Activated CD4-positive, alpha-beta T cell treated with anti-CD3 and anti-CD28 coated beads, Interleukin-2, amount 50 U/mL, for 24 hours (primary cell): ENCODE results near the gene DIDO1.

Experiments used
- DNase-seq, 2 donors: peaks; one replicate each; pipeline ENCODE4 v3.0.0-alpha.2; 2020; ENCODE audit warnings: low read depth in 1 of 2, low spot score in 1 of 2

The DIDO1 gene

GRCh38 chr20:62836967-62837490, 89.3 kb downstream of the DIDO1 start:
- no peak for DNase-seq

GRCh38 chr20:62835931-62836861, 90.1 kb downstream of the DIDO1 start:
- DNase-seq, result no peak

GRCh38 chr20:62834967-62835730, 91.2 kb downstream of the DIDO1 start:
- DNase-seq, result no peak

GRCh38 chr20:62832951-62833391, 93.3 kb downstream of the DIDO1 start:
- no peak for DNase-seq

GRCh38 chr20:62832212-62832922, 93.9 kb downstream of the DIDO1 start:
- peak in 1 of 2 donors; percentile 15 for DNase-seq

- no peak for DNase-seq
Observed at GRCh38 chr20:62831854-62832211, 94.5 kb downstream of the DIDO1 start.

- no peak for DNase-seq
Observed at GRCh38 chr20:62831361-62831788, 94.9 kb downstream of the DIDO1 start.

GRCh38 chr20:62830821-62831220, 95.5 kb downstream of the DIDO1 start:
- DNase-seq, result no peak

- DNase-seq, result no peak
Observed at GRCh38 chr20:62830251-62830650, 96.1 kb downstream of the DIDO1 start.

GRCh38 chr20:62829231-62830230, 96.8 kb downstream of the DIDO1 start:
- DNase-seq, result no peak

- no peak for DNase-seq
Observed at GRCh38 chr20:62828511-62829230, 97.6 kb downstream of the DIDO1 start.

GRCh38 chr20:62828051-62828450, 98.3 kb downstream of the DIDO1 start:
- no peak for DNase-seq
